Measurements from ENCODE around the gene EED.

DNA sequence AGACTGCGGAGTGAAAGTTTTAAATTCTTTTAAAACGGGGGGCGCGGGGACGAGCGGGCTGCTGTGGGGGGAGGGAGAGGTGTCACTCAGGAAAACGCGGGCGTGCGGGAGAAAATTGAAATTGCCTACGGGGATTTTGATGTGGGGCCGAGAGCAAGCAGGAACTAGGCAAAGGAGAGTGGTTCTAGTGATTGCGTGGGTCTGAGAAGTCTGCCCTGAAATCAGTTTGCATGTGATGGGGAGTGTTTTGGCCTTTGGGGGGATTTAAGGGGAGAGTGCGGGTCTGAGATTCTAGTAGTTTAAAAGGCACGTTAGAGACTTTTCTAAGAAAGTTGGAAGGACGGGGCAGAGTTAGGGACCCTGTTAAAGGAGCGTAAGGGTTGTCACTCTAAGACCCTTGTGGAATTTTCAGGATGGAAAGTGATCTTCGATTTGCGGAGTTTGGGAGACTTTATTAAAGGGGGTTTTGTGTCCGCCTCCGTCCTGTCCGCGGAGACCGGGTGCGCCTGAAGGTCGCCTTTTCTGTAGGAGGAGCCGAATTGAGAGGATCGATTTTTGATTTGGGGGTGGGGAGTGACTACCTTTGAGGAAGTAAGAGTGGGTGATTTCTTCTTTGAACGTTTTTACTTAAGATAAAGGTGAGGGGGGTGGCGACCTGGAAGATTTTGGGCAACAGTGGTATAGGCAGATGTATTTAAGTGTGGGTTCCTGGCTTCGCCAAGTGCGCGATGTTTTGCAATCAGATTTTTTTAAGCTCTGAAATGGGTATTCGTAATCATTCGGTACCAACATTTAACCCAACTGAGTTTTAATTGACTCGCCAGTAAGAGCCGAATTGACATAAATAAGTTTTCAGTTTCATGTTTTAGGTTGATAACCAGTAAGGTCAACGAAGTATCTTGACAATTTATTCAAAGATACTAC lies 1.1 kb downstream of the EED start:
- TF ChIP-seq, protein P1, sequence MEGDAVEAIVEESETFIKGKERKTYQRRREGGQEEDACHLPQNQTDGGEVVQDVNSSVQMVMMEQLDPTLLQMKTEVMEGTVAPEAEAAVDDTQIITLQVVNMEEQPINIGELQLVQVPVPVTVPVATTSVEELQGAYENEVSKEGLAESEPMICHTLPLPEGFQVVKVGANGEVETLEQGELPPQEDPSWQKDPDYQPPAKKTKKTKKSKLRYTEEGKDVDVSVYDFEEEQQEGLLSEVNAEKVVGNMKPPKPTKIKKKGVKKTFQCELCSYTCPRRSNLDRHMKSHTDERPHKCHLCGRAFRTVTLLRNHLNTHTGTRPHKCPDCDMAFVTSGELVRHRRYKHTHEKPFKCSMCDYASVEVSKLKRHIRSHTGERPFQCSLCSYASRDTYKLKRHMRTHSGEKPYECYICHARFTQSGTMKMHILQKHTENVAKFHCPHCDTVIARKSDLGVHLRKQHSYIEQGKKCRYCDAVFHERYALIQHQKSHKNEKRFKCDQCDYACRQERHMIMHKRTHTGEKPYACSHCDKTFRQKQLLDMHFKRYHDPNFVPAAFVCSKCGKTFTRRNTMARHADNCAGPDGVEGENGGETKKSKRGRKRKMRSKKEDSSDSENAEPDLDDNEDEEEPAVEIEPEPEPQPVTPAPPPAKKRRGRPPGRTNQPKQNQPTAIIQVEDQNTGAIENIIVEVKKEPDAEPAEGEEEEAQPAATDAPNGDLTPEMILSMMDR (IDR thresholded peaks at IDR 0.05; ENCODE audit: poor library complexity, severe bottlenecking) = no peak
- TF ChIP-seq TAF1 (IDR thresholded peaks at IDR 0.05; ENCODE audit: low read depth) = no peak
- TF ChIP-seq SMC3 (conservative IDR thresholded peaks at IDR 0.05; ENCODE audit: poor library complexity) = no peak
- TF ChIP-seq POLR2AphosphoS5 (IDR thresholded peaks at IDR 0.05) = no peak
- TF ChIP-seq EZH2 (IDR thresholded peaks at IDR 0.05; ENCODE audit: borderline replicate concordance, insufficient read depth, low read length, poor library complexity, severe bottlenecking) = no peak
